Breast epithelium (tissue), 3 donors: ENCODE results near the gene PTCD2.

Experiments used
- CTCF ChIP-seq, 3 donors: fragments of 450-650 bp; IDR thresholded peaks; one replicate each; pipeline ENCODE4 v1.5.1; 2016 to 2017; ENCODE audit warnings: antibody characterized with exemption in 3 of 3, mild to moderate bottlenecking in 3 of 3, moderate library complexity in 3 of 3
- POLR2A ChIP-seq: fragments of 450-650 bp; IDR thresholded peaks from one replicate; pipeline ENCODE4 v1.6.1; 2016; ENCODE audit warnings: antibody characterized with exemption, mild to moderate bottlenecking, moderate library complexity

- TF ChIP-seq CTCF (IDR thresholded peaks at IDR 0.05) = no peak
- no peak for TF ChIP-seq POLR2A
Observed at GRCh38 chr5:72305194-72306142, 14.7 kb upstream of the PTCD2 start.
